GM12878 (cell line): ENCODE results near the gene PSORS1C2. TPM values are rescaled to one million over a fixed set of nuclear protein-coding genes. Genes with fewer than 3 reads are reported as not detected.

Experiments
- ATAC-seq: fragments of 200-7000 bp; cut with Tn5 transposase; 3 replicates; pipeline ENCODE4 v1.9.1; 2020; ENCODE audit warnings: mild to moderate bottlenecking, moderate library complexity
- BruUV-seq: library from RNA; stranded (reverse); fragments of 400-500 nt; replicated peaks from 2 replicates; lab custom pipeline; 2021; lab: Mats Ljungman, UMichigan
- CTCF ChIA-PET: fragments of 300-600 bp; sonication (Branson Sonifier 250); formaldehyde crosslinking; extraction: SDS; loops from one replicate; lab custom pipeline; 2021; ENCODE audit warnings: inconsistent platforms; lab: Yijun Ruan, JAX
- POLR2A ChIA-PET: fragments of 350-600 bp; formaldehyde crosslinking; extraction: SDS; loops from one replicate; lab custom pipeline; 2021; ENCODE audit warnings: inconsistent platforms; lab: Charles Lee
- RAD21 ChIA-PET: fragments of 300-600 bp; sonication (Branson Sonifier 250); formaldehyde crosslinking; loops from one replicate; lab custom pipeline; 2023; ENCODE audit warnings: antibody characterized with exemption; ENCODE audit not compliant: unreplicated experiment; lab: Charles Lee
- SMC1A ChIA-PET: fragments of 300-600 bp; sonication (Branson Sonifier 250); formaldehyde crosslinking; loops from one replicate; lab custom pipeline; 2023; ENCODE audit not compliant: unreplicated experiment, uncharacterized antibody; lab: Charles Lee
- DNase-seq: peaks from one replicate; pipeline ENCODE4 v3.0.0-alpha.2; 2011; ENCODE audit warnings: low read depth, low spot score
- FAIRE-seq: peaks from 3 replicates; lab custom pipeline; 2011; peaks lifted over from hg19 to GRCh38; lab: Jason Lieb, UNC
- H2AFZ ChIP-seq: 2 replicates; pipeline ENCODE4 v1.6.0; 2011; ENCODE audit warnings: low read depth, low read length, control low read depth; ENCODE audit not compliant: control insufficient read depth
- H3K27ac ChIP-seq: 2 replicates; pipeline ENCODE4 v1.5.1; 2011; ENCODE audit warnings: control low read depth; ENCODE audit not compliant: control insufficient read depth, insufficient read depth
- H3K27me3 ChIP-seq, 2 experiments: replicated peaks in 1 of 2; 2 replicates each; pipeline versions ENCODE4 v1.6.0 to v1.6.1; 2011; ENCODE audit warnings: low read length in 1 of 2; ENCODE audit not compliant: control insufficient read depth in 2 of 2, insufficient read depth in 2 of 2
- H3K36me3 ChIP-seq, 2 experiments: 2 replicates each; pipeline ENCODE4 v1.5.1; 2011; ENCODE audit warnings: low read length in 1 of 2; ENCODE audit not compliant: control insufficient read depth in 2 of 2, insufficient read depth in 2 of 2
- H3K4me1 ChIP-seq: 2 replicates; pipeline ENCODE4 v1.6.1; 2011; ENCODE audit warnings: mild to moderate bottlenecking, low read length, moderate library complexity, mixed read lengths; ENCODE audit not compliant: control insufficient read depth, insufficient read depth
- H3K4me2 ChIP-seq: 2 replicates; pipeline ENCODE4 v1.6.0; 2011; ENCODE audit warnings: control low read depth; ENCODE audit not compliant: control insufficient read depth, insufficient read depth
- H3K4me3 ChIP-seq: fragments of 200-600 bp; sonication (generic); 2 replicates; pipeline ENCODE4 v1.5.1; 2016
- H3K79me2 ChIP-seq: 2 replicates; pipeline ENCODE4 v1.6.0; 2011; ENCODE audit warnings: low read length; ENCODE audit not compliant: control insufficient read depth, insufficient read depth
- H3K9ac ChIP-seq: 2 replicates; pipeline ENCODE4 v1.8.0; 2011; ENCODE audit warnings: low read length, control low read depth, mixed read lengths; ENCODE audit not compliant: control insufficient read depth, insufficient read depth
- H3K9me3 ChIP-seq: replicated peaks from 3 replicates; pipeline ENCODE4 v1.5.1; 2011; ENCODE audit warnings: mild to moderate bottlenecking, low read length; ENCODE audit not compliant: control insufficient read depth, insufficient read depth
- H4K20me1 ChIP-seq: 2 replicates; pipeline ENCODE4 v1.6.0; 2011; ENCODE audit not compliant: control insufficient read depth, insufficient read depth
- ATF7 ChIP-seq: fragments of 450-650 bp; IDR thresholded peaks from 2 replicates; pipeline ENCODE4 v1.6.1; 2016; ENCODE audit warnings: low read depth, mild to moderate bottlenecking
- CBFB ChIP-seq: IDR thresholded peaks from 2 replicates; pipeline ENCODE4 v1.6.1; 2016; ENCODE audit warnings: antibody characterized with exemption, low read depth
- FOXK2 ChIP-seq: fragments of 450-650 bp; IDR thresholded peaks from 2 replicates; pipeline ENCODE4 v1.6.1; 2017; ENCODE audit warnings: mild to moderate bottlenecking, moderate library complexity
- GATAD2B ChIP-seq: fragments of 450-650 bp; conservative IDR thresholded peaks from 2 replicates; pipeline ENCODE4 v1.6.1; 2017; ENCODE audit warnings: low read depth, mild to moderate bottlenecking, moderate library complexity
- MEF2A ChIP-seq: IDR thresholded peaks from 2 replicates; pipeline ENCODE4 v1.6.1; 2011; ENCODE audit warnings: low read depth, mild to moderate bottlenecking, low read length, moderate library complexity; ENCODE audit not compliant: insufficient read depth
- MTA2 ChIP-seq: fragments of 450-650 bp; IDR thresholded peaks from 2 replicates; pipeline ENCODE4 v1.6.1; 2016; ENCODE audit warnings: low read depth, mild to moderate bottlenecking, moderate library complexity
- NFIC ChIP-seq: IDR thresholded peaks from 2 replicates; pipeline ENCODE4 v1.6.1; 2012; ENCODE audit warnings: low read depth, mild to moderate bottlenecking, inconsistent platforms, low read length, moderate library complexity
- NRF1 ChIP-seq: conservative IDR thresholded peaks from 2 replicates; pipeline ENCODE4 v1.6.1; 2011; ENCODE audit warnings: mild to moderate bottlenecking, low read depth, low read length, improper control_type of control experiment
- POLR2AphosphoS5 ChIP-seq: IDR thresholded peaks from 2 replicates; pipeline ENCODE4 v1.6.1; 2011; ENCODE audit warnings: mild to moderate bottlenecking, low read length, inconsistent platforms
- REST ChIP-seq: IDR thresholded peaks from 2 replicates; pipeline ENCODE4 v1.6.1; 2012; ENCODE audit warnings: mild to moderate bottlenecking, low read depth, low read length
- SMAD1 ChIP-seq: fragments of 450-650 bp; IDR thresholded peaks from 2 replicates; pipeline ENCODE4 v1.6.1; 2018; ENCODE audit warnings: mild to moderate bottlenecking, low read depth; ENCODE audit not compliant: partially characterized antibody
- STAT3 ChIP-seq: IDR thresholded peaks from 2 replicates; pipeline ENCODE4 v1.6.1; 2011; ENCODE audit warnings: low read depth, low read length, improper control_type of control experiment
- ZBED1 ChIP-seq: IDR thresholded peaks from 2 replicates; pipeline ENCODE4 v1.6.1; 2016; ENCODE audit warnings: borderline replicate concordance
- ZBTB40 ChIP-seq: fragments of 450-650 bp; IDR thresholded peaks from 2 replicates; pipeline ENCODE4 v1.6.1; 2016; ENCODE audit warnings: mild to moderate bottlenecking, moderate library complexity, borderline replicate concordance
- WGBS: methylation state at CpG from one replicate; pipeline ENCODE4 v1.1.6; 2016; ENCODE audit warnings: low lambda C conversion rate; ENCODE audit not compliant: insufficient replicate concordance, insufficient coverage; ENCODE audit errors: missing lambda C conversion rate; 5-methylcytosine and 5-hydroxymethylcytosine counted together
- in situ Hi-C: fragments of 300-500 bp; cut with MboI; formaldehyde crosslinking; loops from 9 replicates; pipeline ENCODE4 v1.14.3; 2018; ENCODE audit warnings: mixed read lengths
- intact Hi-C: fragments of 100-400 bp; cut with micrococcal nuclease; formaldehyde crosslinking; loops from one replicate; pipeline ENCODE4 v1.14.2; 2022; ENCODE audit not compliant: unreplicated experiment
- polyA plus RNA-seq, 11 experiments: library from polyadenylated mRNA; depleted of rRNA in 4 of 11; unstranded in 6 of 11; stranded (reverse) in 5 of 11; fragments of >200 nt; fragmentation: Nextera tagmentation in 4 of 11; fragmentation: Illumina TruSeq in 1 of 11; extraction: Ambion mirVana in 4 of 11; extraction: Trizol in 1 of 11; gene quantifications; 1 replicate in 1 of 11; 2 replicates in 10 of 11; pipeline versions ENCODE4 v1.2.1 to v1.2.3, GENCODE V29; 2011 to 2016; ENCODE audit warnings: inconsistent platforms in 2 of 11, missing spikeins in 2 of 11, low read depth in 1 of 11
- total RNA-seq, 4 experiments: library from RNA; depleted of rRNA in 3 of 4; stranded (reverse); fragments of >200 nt in 3 of 4; fragmentation: Illumina TruSeq in 1 of 4; extraction: Trizol in 1 of 4; gene quantifications; 2 replicates each; pipeline versions ENCODE4 v1.2.1 to v1.2.3, GENCODE V29; 2013 to 2021
- TF ChIP-seq, protein P1 (sequence below): fragments of 450-650 bp; IDR thresholded peaks from 2 replicates; pipeline ENCODE4 v1.6.1; 2016; ENCODE audit warnings: mild to moderate bottlenecking
- TF ChIP-seq, protein P2 (sequence below): IDR thresholded peaks from 2 replicates; pipeline ENCODE4 v1.6.1; 2011; ENCODE audit warnings: mild to moderate bottlenecking, low read depth, low read length, moderate library complexity; ENCODE audit not compliant: insufficient replicate concordance

The PSORS1C2 gene
- total and polyA plus RNA-seq, 10 of the 15 experiments (the other 5 are each of a cell fraction or from before 2014, with no cell fraction given), result not detected

DNA sequence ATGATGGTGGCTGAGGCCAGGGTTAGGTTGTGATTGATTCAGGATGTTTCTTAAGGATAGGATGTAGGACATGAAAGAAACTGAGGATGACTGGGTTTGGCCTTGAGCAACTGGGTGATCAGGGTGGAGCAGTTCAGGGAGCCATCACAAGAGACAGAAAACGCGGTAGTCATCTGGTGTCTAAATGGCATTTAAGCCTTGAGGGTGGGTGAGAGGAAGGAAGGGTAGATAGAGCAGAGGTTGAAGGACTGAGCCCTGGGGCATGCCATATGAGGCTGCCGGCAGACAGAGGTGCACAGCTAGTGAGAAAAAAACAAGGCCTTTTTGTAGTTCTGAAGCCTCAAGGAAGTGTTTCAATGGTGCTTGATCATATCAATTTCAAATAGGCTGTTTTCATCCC lies 29.7 kb upstream of the PSORS1C2 start:
- ATAC-seq (no peak), DNase-seq (no peak), FAIRE-seq (no peak)
- no peaks in the 10 kb centered on the region for H3K9me3 ChIP-seq
- ChIA-PET POLR2A (no interaction called here), CTCF (no interaction called here), SMC1A (no interaction called here), RAD21 (interaction anchor here (0.7 kb wide), 1 partner anchor 23 kb away, joined by 4 read pairs; no protein-coding TSS in a partner anchor)
- no peak overlapping the region for H3K4me3 ChIP-seq
- in situ Hi-C loops (no loop called here), intact Hi-C loops (no loop called here)
- H2AFZ ChIP-seq, result no peak overlapping the region
- no peak overlapping the region for H3K9ac ChIP-seq
- H3K4me2 ChIP-seq, result no peak overlapping the region
- no peaks in the 10 kb centered on the region for H3K27me3 ChIP-seq
- H3K4me1 ChIP-seq, result peaks cover 18% of the 10 kb centered on the region
- BruUV-seq, result no TSS peak
- no peak overlapping the region for H3K27ac ChIP-seq
- H3K36me3 ChIP-seq, result no peaks in the 10 kb centered on the region
- no peaks in the 10 kb centered on the region for H4K20me1 ChIP-seq
- WGBS, result 95% methylated on average over 3 of the region's 3 CpGs
- no peaks in the 10 kb centered on the region for H3K79me2 ChIP-seq
- TF ChIP-seq NFIC (no peak), REST (no peak), ATF7 (no peak), SMAD1 (no peak), POLR2AphosphoS5 (no peak), STAT3 (no peak), ZBTB40 (no peak), NRF1 (no peak), FOXK2 (no peak), MTA2 (no peak), GATAD2B (no peak), ZBED1 (no peak), CBFB (no peak), MEF2A (no peak)
- TF ChIP-seq, protein P1, sequence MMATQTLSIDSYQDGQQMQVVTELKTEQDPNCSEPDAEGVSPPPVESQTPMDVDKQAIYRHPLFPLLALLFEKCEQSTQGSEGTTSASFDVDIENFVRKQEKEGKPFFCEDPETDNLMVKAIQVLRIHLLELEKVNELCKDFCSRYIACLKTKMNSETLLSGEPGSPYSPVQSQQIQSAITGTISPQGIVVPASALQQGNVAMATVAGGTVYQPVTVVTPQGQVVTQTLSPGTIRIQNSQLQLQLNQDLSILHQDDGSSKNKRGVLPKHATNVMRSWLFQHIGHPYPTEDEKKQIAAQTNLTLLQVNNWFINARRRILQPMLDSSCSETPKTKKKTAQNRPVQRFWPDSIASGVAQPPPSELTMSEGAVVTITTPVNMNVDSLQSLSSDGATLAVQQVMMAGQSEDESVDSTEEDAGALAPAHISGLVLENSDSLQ, result no peak
- TF ChIP-seq, protein P2, sequence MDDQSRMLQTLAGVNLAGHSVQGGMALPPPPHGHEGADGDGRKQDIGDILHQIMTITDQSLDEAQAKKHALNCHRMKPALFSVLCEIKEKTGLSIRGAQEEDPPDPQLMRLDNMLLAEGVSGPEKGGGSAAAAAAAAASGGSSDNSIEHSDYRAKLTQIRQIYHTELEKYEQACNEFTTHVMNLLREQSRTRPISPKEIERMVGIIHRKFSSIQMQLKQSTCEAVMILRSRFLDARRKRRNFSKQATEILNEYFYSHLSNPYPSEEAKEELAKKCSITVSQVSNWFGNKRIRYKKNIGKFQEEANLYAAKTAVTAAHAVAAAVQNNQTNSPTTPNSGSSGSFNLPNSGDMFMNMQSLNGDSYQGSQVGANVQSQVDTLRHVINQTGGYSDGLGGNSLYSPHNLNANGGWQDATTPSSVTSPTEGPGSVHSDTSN, result no peak
